AG09319 (cell line): Measurements from ENCODE around the gene CRACR2B.

ENCODE experiments used
- DNase-seq: peaks from one replicate; pipeline ENCODE4 v3.0.0-alpha.2; 2010; ENCODE audit warnings: low read depth; ENCODE audit errors: extremely low read depth
- CTCF ChIP-seq: IDR thresholded peaks from 2 replicates; pipeline ENCODE4 v1.5.1; 2011; ENCODE audit warnings: low read depth, mild to moderate bottlenecking, inconsistent platforms, low read length, moderate library complexity

The CRACR2B gene

GRCh38 chr11:862081-862661 is 34.5 kb downstream of the CRACR2B start:
- TF ChIP-seq CTCF: no peak
- DNase-seq: no peak

- TF ChIP-seq CTCF: no peak
- no peak for DNase-seq
Measured at GRCh38 chr11:862696-863022, 34.9 kb downstream of the CRACR2B start.

- TF ChIP-seq CTCF: no peak
- no peak for DNase-seq
Measured at GRCh38 chr11:863023-863909, 35.5 kb downstream of the CRACR2B start.

GRCh38 chr11:863910-864827 is 36.5 kb downstream of the CRACR2B start:
- no peak for TF ChIP-seq CTCF
- DNase-seq: no peak

GRCh38 chr11:864898-865297 is 37.2 kb downstream of the CRACR2B start:
- DNase-seq: no peak
- no peak for TF ChIP-seq CTCF

GRCh38 chr11:865462-866430 is 38.0 kb downstream of the CRACR2B start:
- no peak for DNase-seq
- TF ChIP-seq CTCF: no peak
